Measurements from ENCODE around the gene PRIMA1.

- TF ChIP-seq MYC (IDR thresholded peaks at IDR 0.05; ENCODE audit: low read depth, low read length) (no peak), MYC (CRISPR knock-in tag; IDR thresholded peaks at IDR 0.05; ENCODE audit: borderline replicate concordance, low read depth) (no peak), TARDBP (IDR thresholded peaks at IDR 0.05) (no peak), RBM39 (optimal IDR thresholded peaks at IDR 0.05; ENCODE audit: low read depth, low read length) (no peak), ZBED1 (IDR thresholded peaks at IDR 0.05) (no peak), ZNF253 (CRISPR knock-in tag; conservative IDR thresholded peaks at IDR 0.05) (no peak), TAF1 (IDR thresholded peaks at IDR 0.05; ENCODE audit: control insufficient read depth, extremely low read depth, insufficient read depth, low read length, severe bottlenecking) (no peak), CTCF (IDR thresholded peaks at IDR 0.05 in 2 of 3, conservative IDR thresholded peaks at IDR 0.05 in 1 of 3; ENCODE audit: insufficient read depth in 2 of 3, low read depth in 1 of 3, low read length in 3 of 3) (no peak), RAD21 (CRISPR knock-in tag; conservative IDR thresholded peaks at IDR 0.05 in 1 of 2, IDR thresholded peaks at IDR 0.05 in 1 of 2) (no peak), ZBTB7A (IDR thresholded peaks at IDR 0.05; ENCODE audit: borderline replicate concordance, control insufficient read depth, low read depth, low read length) (no peak), HMGXB4 (CRISPR knock-in tag; IDR thresholded peaks at IDR 0.05) (no peak), SP1 (CRISPR knock-in tag; IDR thresholded peaks at IDR 0.05) (no peak), TAF9B (IDR thresholded peaks at IDR 0.05; ENCODE audit: partially characterized antibody) (no peak)
Observed at GRCh38 chr14:93685121-93685895, 103.0 kb downstream of the PRIMA1 start.
